ENCODE measurements around the gene CDH15.

CDH15 gene, protein sequence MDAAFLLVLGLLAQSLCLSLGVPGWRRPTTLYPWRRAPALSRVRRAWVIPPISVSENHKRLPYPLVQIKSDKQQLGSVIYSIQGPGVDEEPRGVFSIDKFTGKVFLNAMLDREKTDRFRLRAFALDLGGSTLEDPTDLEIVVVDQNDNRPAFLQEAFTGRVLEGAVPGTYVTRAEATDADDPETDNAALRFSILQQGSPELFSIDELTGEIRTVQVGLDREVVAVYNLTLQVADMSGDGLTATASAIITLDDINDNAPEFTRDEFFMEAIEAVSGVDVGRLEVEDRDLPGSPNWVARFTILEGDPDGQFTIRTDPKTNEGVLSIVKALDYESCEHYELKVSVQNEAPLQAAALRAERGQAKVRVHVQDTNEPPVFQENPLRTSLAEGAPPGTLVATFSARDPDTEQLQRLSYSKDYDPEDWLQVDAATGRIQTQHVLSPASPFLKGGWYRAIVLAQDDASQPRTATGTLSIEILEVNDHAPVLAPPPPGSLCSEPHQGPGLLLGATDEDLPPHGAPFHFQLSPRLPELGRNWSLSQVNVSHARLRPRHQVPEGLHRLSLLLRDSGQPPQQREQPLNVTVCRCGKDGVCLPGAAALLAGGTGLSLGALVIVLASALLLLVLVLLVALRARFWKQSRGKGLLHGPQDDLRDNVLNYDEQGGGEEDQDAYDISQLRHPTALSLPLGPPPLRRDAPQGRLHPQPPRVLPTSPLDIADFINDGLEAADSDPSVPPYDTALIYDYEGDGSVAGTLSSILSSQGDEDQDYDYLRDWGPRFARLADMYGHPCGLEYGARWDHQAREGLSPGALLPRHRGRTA

DNA sequence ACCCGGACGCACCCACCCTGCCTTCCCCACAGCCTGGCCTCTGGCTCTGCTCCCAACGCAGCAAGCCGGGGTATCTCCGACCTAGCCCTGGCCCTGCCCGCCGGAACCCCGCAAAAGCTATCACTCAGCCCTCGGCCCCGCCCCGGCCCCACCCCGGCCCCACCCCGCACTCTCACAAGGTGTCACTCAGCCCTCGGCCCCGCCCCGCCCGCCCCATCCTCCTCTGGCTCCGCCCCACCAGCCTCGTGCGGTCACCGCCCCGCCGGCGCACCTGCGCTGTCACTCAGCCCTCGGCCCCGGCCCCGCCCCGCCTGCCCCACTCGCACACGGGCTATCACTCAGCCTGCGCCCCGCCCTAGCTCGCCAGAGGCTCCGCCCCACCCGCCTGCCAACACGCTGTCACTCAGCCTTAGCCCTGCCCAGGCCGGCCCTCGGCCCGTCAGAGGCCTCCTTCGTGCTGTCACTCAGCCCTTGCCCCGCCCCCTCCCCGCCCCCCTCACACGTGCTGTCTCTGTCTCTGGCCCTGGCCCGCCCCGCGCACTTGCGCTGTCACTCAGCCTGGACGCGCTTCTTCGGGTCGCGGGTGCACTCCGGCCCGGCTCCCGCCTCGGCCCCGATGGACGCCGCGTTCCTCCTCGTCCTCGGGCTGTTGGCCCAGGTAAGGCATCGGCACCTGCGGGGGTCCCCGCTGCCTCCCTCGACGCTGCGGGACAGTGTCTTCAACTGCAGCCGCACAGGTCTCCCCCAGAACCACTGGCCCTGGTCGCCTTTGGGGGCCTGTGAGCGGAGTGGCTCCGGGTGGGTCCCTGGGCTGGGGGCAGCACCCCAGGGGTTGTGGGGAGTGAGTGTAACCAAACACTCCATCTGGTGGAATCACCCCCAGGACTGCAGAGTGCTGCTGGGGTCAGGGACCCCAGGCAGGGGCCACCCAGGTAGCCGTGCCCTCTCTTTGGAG, at the start of gene CDH15:
Gene CDH15 (plus strand): TSS at position 533 of the 955 bp plus-strand sequence. CDS start 84 bp downstream, at position 617.
- TF ChIP-seq, protein P1, sequence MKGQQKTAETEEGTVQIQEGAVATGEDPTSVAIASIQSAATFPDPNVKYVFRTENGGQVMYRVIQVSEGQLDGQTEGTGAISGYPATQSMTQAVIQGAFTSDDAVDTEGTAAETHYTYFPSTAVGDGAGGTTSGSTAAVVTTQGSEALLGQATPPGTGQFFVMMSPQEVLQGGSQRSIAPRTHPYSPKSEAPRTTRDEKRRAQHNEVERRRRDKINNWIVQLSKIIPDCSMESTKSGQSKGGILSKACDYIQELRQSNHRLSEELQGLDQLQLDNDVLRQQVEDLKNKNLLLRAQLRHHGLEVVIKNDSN (IDR thresholded peaks at IDR 0.05) = peak; percentile 60; the same call in 1 of the 2 replicates
- TF ChIP-seq, protein P2, sequence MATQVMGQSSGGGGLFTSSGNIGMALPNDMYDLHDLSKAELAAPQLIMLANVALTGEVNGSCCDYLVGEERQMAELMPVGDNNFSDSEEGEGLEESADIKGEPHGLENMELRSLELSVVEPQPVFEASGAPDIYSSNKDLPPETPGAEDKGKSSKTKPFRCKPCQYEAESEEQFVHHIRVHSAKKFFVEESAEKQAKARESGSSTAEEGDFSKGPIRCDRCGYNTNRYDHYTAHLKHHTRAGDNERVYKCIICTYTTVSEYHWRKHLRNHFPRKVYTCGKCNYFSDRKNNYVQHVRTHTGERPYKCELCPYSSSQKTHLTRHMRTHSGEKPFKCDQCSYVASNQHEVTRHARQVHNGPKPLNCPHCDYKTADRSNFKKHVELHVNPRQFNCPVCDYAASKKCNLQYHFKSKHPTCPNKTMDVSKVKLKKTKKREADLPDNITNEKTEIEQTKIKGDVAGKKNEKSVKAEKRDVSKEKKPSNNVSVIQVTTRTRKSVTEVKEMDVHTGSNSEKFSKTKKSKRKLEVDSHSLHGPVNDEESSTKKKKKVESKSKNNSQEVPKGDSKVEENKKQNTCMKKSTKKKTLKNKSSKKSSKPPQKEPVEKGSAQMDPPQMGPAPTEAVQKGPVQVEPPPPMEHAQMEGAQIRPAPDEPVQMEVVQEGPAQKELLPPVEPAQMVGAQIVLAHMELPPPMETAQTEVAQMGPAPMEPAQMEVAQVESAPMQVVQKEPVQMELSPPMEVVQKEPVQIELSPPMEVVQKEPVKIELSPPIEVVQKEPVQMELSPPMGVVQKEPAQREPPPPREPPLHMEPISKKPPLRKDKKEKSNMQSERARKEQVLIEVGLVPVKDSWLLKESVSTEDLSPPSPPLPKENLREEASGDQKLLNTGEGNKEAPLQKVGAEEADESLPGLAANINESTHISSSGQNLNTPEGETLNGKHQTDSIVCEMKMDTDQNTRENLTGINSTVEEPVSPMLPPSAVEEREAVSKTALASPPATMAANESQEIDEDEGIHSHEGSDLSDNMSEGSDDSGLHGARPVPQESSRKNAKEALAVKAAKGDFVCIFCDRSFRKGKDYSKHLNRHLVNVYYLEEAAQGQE (IDR thresholded peaks at IDR 0.05; ENCODE audit: low read depth) = no peak
- TF ChIP-seq, protein P3, sequence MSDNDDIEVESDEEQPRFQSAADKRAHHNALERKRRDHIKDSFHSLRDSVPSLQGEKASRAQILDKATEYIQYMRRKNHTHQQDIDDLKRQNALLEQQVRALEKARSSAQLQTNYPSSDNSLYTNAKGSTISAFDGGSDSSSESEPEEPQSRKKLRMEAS (IDR thresholded peaks at IDR 0.05) = peak; percentile 74; the same call in 1 of the 2 replicates
- no peak for TF ChIP-seq TAF1 (IDR thresholded peaks at IDR 0.05; ENCODE audit: low read depth)
- no peak for TF ChIP-seq FOXM1 (IDR thresholded peaks at IDR 0.05; ENCODE audit: borderline replicate concordance, low read depth)

DNA sequence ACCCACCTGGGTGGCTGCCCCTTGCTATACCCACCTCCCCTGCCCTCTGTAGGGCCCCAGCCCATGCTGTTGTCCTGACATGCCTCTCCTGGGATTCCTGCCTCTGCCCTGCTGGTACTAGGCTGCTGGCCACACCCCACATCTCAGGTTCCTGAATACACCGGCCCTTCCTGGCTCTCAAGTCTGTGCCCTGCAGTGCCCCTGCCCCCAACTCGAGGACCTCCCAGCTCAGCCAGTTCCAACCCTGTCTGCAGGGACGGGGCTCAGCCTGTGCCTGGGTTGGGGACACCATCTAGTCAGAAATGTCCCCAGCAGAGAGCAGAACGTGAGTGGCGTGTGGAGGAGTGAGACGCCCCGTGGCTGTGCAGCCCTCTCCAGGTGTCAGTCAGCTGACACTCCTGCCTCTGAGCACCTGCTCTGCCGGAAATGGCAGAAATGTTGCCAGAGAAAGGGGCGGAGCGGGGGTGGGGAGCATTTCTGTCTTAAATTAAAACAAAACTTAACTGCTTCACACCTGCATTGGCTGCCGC, 49.2 kb upstream of the CDH15 start:
- TF ChIP-seq TAF1 (IDR thresholded peaks at IDR 0.05; ENCODE audit: low read depth) = no peak
- no peak for TF ChIP-seq ZBTB7A (IDR thresholded peaks at IDR 0.05; ENCODE audit: low read depth)
- no peak for TF ChIP-seq EGR1 (IDR thresholded peaks at IDR 0.05)
- peak; percentile 60 for TF ChIP-seq NFIC (IDR thresholded peaks at IDR 0.05)
- TF ChIP-seq RAD21 (IDR thresholded peaks at IDR 0.05; ENCODE audit: low read depth) = peak; percentile 22; the same call in 1 of the 2 replicates
- peak; percentile 56; the same call in 1 of the 2 replicates for TF ChIP-seq EP300 (IDR thresholded peaks at IDR 0.05; ENCODE audit: borderline replicate concordance)
- TF ChIP-seq TEAD4 (IDR thresholded peaks at IDR 0.05) = peak; percentile 10; the same call in 1 of the 2 replicates
- TF ChIP-seq, protein P1 (IDR thresholded peaks at IDR 0.05) = peak; percentile 88
- TF ChIP-seq, protein P3 (IDR thresholded peaks at IDR 0.05) = peak; percentile 93
- no peak for TF ChIP-seq CREB1 (IDR thresholded peaks at IDR 0.05; ENCODE audit: low read depth)
- TF ChIP-seq YY1 (IDR thresholded peaks at IDR 0.05; ENCODE audit: low read depth) = no peak
- peak; percentile 91 for TF ChIP-seq TCF12 (IDR thresholded peaks at IDR 0.05; ENCODE audit: low read depth)

DNA sequence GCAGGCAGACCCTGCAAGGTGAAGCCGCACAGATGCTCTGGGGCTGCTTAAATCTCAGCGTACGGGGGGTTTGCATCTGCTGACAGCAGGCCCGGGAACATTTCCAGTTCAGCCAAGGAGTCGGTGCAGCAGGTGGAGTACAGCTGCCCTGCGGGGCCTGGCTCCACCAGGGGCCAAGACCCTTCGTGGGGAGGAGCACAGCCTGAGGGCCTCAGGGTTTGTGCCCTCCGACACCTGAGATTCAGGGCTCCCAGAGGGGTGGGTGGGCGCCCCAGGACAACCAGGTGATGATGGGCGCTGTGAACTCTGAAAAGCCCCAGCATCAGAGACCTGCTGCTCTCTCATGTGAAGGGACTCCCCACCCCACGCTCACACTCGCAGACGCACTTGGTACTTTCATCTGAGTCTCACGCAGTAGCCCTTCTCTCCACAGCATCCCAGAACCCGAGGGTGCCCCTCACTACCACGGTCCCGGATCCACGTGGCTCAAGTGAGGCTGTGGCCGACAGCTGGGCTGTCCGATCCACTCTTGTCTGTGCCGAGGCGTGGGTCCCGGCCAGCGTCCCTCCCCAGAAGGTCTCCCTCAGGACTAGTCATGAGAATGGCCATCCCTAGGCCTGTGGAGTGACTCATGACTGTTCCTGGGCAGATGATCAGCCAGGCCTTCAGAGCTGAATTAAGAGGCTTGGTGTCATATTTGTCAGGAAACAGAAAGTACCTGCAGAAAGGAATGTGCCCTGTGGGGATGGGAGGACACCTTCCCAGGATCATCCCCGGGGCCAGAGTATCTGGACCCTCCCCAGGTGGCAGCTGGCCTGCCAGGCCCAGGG, 48.3 kb upstream of the CDH15 start:
- TF ChIP-seq RAD21 (IDR thresholded peaks at IDR 0.05; ENCODE audit: low read depth) = no peak
- TF ChIP-seq NFIC (IDR thresholded peaks at IDR 0.05) = no peak
- TF ChIP-seq, protein P1 (IDR thresholded peaks at IDR 0.05) = no peak
- TF ChIP-seq TEAD4 (IDR thresholded peaks at IDR 0.05) = no peak

DNA sequence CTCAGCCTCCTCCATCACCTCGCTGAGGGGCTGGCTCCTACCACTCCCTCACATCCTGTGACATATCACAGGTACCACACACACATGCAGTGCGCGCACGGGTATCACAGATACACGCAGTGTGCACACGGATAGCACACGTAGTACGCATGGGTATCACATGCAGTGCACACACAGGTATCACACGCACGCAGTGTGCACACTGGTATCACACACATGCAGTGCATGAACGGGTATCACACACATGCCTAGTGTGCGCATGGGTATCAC, 47.8 kb upstream of the CDH15 start:
- TF ChIP-seq CREB1 (IDR thresholded peaks at IDR 0.05; ENCODE audit: low read depth) = no peak
- TF ChIP-seq YY1 (IDR thresholded peaks at IDR 0.05; ENCODE audit: low read depth) = no peak
- TF ChIP-seq CEBPB (IDR thresholded peaks at IDR 0.05) = no peak
- no peak for TF ChIP-seq TCF12 (IDR thresholded peaks at IDR 0.05; ENCODE audit: low read depth)

DNA sequence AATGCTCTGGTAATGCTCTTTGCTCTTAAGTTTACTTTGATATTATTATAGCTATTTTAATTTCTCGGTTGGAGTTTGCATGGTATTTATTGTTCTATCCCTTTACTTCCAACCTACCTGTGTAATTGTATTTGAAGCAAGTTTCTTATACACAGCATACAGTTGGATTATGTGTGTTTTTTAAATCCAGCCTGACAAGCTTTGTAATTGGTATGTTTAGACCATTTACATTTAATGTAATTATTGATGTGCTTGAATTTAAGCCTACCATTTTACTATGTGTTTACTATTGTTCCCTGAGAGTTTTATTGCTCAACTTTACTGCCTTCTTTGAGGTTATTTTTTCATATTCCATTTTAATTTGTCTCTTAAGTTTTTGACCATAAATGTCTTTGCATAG, 42.2 kb upstream of the CDH15 start:
- TF ChIP-seq CEBPB (IDR thresholded peaks at IDR 0.05) (no peak), RAD21 (IDR thresholded peaks at IDR 0.05; ENCODE audit: low read depth) (no peak), EGR1 (IDR thresholded peaks at IDR 0.05) (no peak)
- TF ChIP-seq, protein P2 (IDR thresholded peaks at IDR 0.05; ENCODE audit: low read depth) = no peak
- TF ChIP-seq, protein P3 (IDR thresholded peaks at IDR 0.05) = no peak
